HG02870 (cell line): ENCODE data around the gene CCDC92.

Source experiments
- ATAC-seq: cut with Tn5 transposase; IDR thresholded peaks from one replicate; pipeline ENCODE4 v1.9.1; 2021; ENCODE audit warnings: mild to moderate bottlenecking, moderate library complexity; ENCODE audit not compliant: unreplicated experiment

CCDC92 gene

DNA sequence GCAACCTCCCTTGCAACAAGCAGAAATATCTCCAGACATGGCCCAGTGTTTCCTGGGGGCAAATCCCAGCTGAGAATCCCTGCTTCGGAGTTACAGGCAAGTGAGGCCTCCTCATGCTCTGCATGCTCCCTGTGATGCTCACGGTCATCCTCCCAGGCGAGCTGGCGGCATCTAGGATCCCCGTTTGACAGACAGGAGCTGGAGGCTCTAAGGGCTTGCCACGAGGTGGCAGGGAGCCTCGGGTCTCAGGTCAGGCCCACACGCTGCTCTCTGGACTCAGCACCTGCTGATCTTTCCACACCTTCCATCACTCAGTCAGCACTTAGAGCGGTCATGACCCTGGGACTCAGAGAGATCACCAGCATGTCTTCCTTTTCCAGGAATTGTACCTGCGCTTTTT lies 79.8 kb downstream of the CCDC92 start:
- no peak for ATAC-seq

DNA sequence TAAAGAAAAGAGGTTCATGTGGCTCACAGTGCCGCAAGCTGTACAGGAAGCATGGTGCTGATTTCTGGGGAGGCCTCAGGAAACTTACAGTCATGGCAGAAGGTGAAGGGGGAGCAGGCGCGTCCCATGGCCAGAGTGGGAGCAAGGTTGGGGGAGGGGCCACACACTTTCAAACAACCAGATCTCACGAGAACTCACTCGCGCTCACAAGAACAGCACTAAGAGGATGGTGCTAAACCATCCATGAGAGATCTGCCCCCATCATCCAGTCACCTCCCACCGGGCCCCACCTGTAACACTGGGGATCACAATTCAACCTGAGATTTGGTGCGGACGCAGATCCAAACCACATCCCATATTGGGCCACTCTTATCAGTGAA lies 80.5 kb downstream of the CCDC92 start:
- no peak for ATAC-seq

GRCh38 chr12:123891516-123892179 lies 81.0 kb downstream of the CCDC92 start:
- ATAC-seq = no peak

DNA sequence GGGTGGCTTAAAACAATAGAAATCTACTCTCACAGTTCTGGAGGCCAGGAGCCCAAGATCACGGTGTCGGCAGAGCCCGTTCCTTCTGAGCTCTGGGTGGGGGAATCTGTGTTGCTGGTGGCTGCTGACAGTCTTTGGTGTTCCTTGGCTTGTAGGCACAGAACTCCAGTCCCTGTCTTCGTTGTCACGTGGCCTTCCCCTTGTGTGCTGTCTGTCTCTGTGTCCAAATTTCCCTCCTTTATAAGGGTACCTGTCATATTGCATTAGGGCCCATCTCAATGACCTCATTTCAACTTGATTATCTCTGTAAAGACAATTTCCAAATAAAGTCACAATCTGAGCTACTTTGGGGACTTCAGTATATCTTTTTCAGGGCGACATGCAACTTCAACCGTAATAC lies 81.6 kb downstream of the CCDC92 start:
- ATAC-seq = no peak

DNA sequence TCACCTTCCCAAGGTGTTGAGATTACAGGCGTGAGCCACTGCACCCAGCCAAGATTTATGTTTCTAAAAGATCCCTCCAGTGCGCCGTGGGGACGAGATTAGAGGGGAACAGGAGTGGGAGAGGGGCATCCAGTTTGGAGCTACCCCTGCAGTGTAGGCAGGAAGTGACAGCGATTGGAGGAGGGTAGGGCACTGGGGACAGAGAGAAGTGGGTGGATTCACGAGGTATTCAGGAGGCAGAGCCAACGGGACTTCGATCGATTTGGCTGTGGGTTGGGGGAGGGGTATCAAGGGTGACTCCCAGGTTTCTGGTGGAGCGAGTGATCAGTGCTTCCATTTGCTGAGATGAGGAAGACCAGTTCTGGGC lies 82.1 kb downstream of the CCDC92 start:
- ATAC-seq = no peak

DNA sequence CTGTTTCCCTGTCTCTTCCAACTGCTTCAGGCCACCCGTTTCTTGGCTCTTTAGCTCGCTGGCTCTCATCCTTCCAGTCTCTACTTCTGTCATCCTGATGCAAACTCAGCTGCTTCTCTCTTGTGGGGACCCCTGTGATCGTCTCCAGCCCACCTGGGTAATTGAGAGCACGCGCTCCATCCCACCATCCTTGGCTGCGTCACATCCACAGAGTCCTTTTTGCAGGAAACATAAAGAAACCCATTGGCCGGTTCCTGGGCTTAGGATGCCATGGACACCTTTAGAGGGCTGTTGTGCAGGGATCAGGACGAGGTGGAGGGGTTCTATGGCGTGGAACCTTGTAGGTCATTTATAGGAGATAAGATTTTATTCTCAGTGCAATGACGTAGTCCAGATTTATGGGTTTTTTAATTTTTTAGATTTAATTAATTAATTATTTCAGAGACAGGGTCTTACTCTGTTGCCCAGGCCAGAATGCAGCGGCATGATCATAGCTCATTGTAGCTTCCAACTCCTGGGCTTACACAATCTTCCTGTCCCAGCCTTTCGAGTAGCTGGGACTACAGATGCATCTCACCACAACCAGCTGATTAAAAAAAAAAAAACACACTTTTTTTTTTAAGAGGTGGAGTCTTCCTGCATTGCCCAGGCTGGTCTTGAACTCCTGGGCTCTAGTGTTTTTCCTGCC lies 82.6 kb downstream of the CCDC92 start:
- ATAC-seq = no peak

DNA sequence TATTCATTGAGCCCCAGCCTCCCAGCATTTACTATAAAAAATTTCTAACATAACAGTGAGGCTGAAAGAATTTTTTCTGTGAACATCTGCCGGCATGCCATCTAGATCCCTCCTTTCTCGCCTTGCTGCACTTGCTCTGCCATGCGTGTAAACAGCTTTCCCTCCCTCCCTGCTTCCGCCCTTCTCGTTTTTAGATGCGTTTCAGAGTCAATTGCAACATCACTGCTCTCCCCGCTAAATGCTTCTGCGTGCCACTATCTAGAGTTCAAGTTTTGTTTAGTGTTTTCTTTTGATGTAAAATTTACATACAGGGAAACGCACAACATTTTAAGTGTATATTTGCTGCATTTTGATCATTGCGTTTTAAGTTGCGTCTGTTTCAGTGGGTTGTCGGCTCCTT lies 83.6 kb downstream of the CCDC92 start:
- ATAC-seq = no peak

DNA sequence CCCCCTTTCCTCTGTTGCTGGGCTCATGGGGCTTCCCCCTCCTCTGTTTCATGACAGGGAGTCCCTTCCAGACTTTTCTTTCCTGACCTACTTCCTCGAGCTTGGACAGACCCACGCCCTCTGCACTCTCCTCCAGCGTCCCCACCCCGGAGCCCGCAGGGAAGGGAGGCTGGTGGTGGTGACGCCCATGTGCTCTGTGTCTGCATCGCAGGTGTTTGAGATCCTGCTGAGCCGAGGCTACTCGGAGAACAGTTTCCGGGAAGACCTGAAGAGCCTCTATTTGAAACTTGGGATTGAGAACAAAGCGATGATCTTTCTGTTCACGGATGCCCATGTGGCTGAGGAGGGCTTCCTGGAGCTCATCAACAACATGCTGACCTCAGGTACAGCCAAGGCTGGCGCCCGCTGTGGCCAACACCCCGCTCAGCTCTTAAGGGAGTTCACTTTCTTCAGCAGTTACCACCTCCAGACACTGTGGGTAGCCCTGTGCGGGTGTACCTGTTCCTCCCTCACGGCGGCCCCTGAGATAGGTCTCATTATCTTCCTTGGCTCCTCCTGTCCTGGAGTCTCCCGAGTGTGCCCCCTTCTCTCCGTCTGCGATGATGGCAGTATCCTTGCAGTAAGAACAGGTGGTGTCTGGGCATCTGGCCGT lies 85.6 kb downstream of the CCDC92 start:
- no peak for ATAC-seq

DNA sequence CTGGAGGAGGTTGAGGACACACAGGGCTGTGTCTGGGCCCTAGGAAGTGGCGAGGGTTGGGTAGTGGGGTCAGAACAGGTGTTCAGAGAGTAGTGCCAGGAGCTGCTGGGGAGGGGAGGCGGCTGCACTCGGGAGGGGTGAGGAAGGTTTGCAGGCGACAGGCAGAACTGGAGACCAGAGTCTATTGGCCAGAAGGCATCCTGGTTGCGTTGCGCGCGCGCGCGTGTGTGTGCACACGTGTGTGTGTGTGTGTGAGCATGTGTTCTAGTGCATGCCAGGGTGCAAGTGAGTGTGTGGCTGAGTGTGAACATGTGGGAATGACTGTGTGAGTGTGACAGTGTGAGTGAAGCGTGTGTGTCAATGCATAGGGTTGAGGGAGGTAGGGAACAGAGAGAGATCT lies 86.4 kb downstream of the CCDC92 start:
- ATAC-seq = no peak
